OCI-LY3 (cell line): ENCODE results near the gene PAK4.

Source experiments
- CTCF ChIP-seq: fragments of 200-600, 300-600 bp; sonication (generic); IDR thresholded peaks from 2 replicates; pipeline ENCODE4 v1.5.1; 2014; ENCODE audit warnings: antibody characterized with exemption, low read length, low read depth
- EZH2phosphoT487 ChIP-seq: fragments of 200-600 bp; shearing (Covaris generic); IDR thresholded peaks from 2 replicates; pipeline ENCODE4 v1.6.1; 2018; ENCODE audit warnings: antibody characterized with exemption, mixed run types, low read depth

DNA sequence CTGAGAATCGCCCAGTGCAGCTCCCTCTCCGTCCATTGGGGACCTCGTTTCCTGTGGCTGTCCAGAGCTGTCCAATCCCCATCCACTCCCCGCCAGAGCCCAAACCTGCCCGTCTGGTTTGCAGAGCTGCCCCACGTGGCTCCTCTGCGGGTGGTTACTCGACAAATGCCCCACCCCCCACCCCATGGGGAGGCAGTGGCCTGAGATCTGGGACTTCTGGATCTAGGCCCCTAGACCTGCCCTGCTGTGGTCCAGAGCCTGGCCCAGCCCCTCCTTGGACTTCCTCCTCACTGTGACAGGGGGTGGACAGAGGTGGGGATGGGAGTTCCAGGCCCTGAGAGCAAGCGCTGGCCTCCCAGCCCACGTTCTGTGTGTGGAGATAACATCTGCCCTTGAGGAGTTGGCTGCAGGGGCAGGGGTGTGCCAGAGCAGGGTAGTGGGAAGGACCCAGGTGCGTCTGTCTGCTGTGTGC is 29.1 kb downstream of the PAK4 start:
- TF ChIP-seq CTCF = no peak
- no peak for TF ChIP-seq EZH2phosphoT487
